Heart left ventricle (tissue), 13 donors: ENCODE results near the gene GET4.

Experiments
- POLR2A ChIP-seq, 2 donors: fragments of 450-650 bp; IDR thresholded peaks; one replicate each; pipeline ENCODE4 v1.6.1; 2017; ENCODE audit warnings: antibody characterized with exemption in 2 of 2, mild to moderate bottlenecking in 2 of 2, moderate library complexity in 2 of 2
- TF ChIP-seq, protein P1 (sequence below), 12 donors: fragments of 200-600 bp; sonication (generic) in 4 of 12; IDR thresholded peaks; one replicate each; pipeline versions ENCODE4 v1.5.0 to v1.8.0; 2018 to 2022; ENCODE audit warnings: antibody characterized with exemption in 12 of 12, mild to moderate bottlenecking in 5 of 12
- donor health status: ischemic (EF 13 %, LVEDD 7.1; RV severe dilation, severe dysfunction).
- donor health status: DM: no; HTN: yes; CAD: no.
- donor health status: DM: no; HTN: no; CAD: no.
- donor health status: ischemic (EF 25% LVEDD 6.9; RV normal size, moderate dysfunction).
- donor health status: ischemic (EF 25% LVEDD 5.7; RV mildly dilated, moderate dysfunction).
- donor health status: ischemic (EF 35%, LVEDD 5.7; RV mildly dilated, moderate dysfunction).
- donor health status: nonischemic (EF 11% LVEDD 7.7; RV severe dilation, severe dysfunction).
- donor health status: DM: yes; HTN: yes; CAD: no.
- donor health status: PGD.
- donor health status: ischemic (EF 29% LVEDD 5.4; RV normal size, mild dysfunction).
- donor health status: nonischemic (EF 23%, LVEDD 6.1; RV moderate dilation, normal function).

DNA sequence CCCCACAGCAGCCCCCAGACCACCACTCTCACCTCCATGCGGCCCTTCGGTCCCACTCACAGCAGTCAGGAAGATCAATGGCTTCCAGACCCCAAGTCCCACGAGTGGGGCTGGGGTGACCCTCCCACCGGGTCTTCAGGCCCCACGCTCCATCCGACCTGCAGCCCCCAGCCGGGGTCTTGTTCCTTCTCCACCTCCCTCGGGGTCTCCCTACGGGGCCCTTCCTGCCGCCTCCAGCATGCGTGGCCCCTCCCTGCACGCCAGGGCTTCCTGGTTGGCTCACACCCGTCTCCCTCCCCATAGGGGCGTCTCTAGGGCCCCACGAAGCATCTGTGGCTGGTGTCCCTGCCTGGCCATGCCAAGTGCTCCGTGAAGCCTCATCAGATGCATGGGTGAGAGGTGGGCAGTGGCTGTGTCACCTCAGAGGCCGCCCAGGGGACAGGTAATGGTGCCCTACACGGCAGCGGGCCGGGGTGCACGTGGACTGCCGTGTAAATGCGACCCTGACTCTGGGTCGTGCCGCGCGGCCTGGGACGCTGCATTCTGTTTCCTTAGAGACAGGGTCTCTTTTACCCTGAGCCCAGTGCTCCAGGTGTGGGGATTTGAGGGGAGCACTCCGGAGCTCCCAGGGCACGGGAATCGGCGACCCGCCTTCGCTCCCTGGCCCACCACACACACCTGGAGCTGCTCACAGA, 58.3 kb downstream of the GET4 start:
- TF ChIP-seq, protein P1, sequence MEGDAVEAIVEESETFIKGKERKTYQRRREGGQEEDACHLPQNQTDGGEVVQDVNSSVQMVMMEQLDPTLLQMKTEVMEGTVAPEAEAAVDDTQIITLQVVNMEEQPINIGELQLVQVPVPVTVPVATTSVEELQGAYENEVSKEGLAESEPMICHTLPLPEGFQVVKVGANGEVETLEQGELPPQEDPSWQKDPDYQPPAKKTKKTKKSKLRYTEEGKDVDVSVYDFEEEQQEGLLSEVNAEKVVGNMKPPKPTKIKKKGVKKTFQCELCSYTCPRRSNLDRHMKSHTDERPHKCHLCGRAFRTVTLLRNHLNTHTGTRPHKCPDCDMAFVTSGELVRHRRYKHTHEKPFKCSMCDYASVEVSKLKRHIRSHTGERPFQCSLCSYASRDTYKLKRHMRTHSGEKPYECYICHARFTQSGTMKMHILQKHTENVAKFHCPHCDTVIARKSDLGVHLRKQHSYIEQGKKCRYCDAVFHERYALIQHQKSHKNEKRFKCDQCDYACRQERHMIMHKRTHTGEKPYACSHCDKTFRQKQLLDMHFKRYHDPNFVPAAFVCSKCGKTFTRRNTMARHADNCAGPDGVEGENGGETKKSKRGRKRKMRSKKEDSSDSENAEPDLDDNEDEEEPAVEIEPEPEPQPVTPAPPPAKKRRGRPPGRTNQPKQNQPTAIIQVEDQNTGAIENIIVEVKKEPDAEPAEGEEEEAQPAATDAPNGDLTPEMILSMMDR (IDR thresholded peaks at IDR 0.05): no peak
- TF ChIP-seq POLR2A (IDR thresholded peaks at IDR 0.05): no peak
